Esophagus muscularis mucosa (tissue), 4 donors: ENCODE data around the gene TSPAN6. TPM values are rescaled to one million over a fixed set of nuclear protein-coding genes. Genes with fewer than 3 reads are reported as not detected.

Experiments used
- DNase-seq: peaks from one replicate; pipeline ENCODE4 v3.0.0-alpha.2; 2017; ENCODE audit errors: extremely low spot score
- H3K27ac ChIP-seq, 4 donors: fragments of 200-600 bp; sonication (generic); replicated peaks in 1 of 4; 1 replicate in 3 of 4; 2 replicates in 1 of 4; pipeline ENCODE4 v1.5.1; 2016 to 2019; ENCODE audit warnings: mild to moderate bottlenecking in 1 of 4
- H3K27me3 ChIP-seq, 4 donors: fragments of 200-600 bp; sonication (generic); one replicate each; pipeline versions ENCODE4 v1.5.1 to v1.6.0; 2016 to 2019
- H3K36me3 ChIP-seq, 4 donors: fragments of 200-600 bp; sonication (generic); one replicate each; pipeline ENCODE4 v1.5.1; 2016 to 2019
- H3K4me1 ChIP-seq, 4 donors: fragments of 200-600 bp; sonication (generic); one replicate each; pipeline ENCODE4 v1.5.1; 2016 to 2019
- H3K4me3 ChIP-seq, 4 donors: fragments of 200-600 bp; sonication (generic); 1 replicate in 2 of 4; 2 replicates in 2 of 4; pipeline ENCODE4 v1.5.1; 2016 to 2019; ENCODE audit warnings: mild to moderate bottlenecking in 4 of 4, moderate library complexity in 1 of 4
- H3K9me3 ChIP-seq, 4 donors: fragments of 200-600 bp; sonication (generic); 1 replicate in 3 of 4; 2 replicates in 1 of 4; pipeline ENCODE4 v1.5.1; 2016 to 2019
- CTCF ChIP-seq, 3 experiments: fragments of 200-600 bp in 2 of 3; fragments of 450-650 bp in 1 of 3; sonication (generic) in 2 of 3; IDR thresholded peaks; one replicate each; pipeline ENCODE4 v1.5.1; 2017 to 2019; ENCODE audit warnings: antibody characterized with exemption in 3 of 3, mild to moderate bottlenecking in 2 of 3, moderate library complexity in 1 of 3
- EP300 ChIP-seq: sonication (generic); formaldehyde crosslinking; IDR thresholded peaks from one replicate; pipeline ENCODE4 v1.6.1; 2017; ENCODE audit warnings: antibody characterized with exemption
- POLR2A ChIP-seq: fragments of 450-650 bp; IDR thresholded peaks from one replicate; pipeline ENCODE4 v1.6.1; 2017; ENCODE audit warnings: antibody characterized with exemption, moderate library complexity, mild to moderate bottlenecking, low read depth
- POLR2AphosphoS5 ChIP-seq, 2 donors: sonication (generic); formaldehyde crosslinking; IDR thresholded peaks; one replicate each; pipeline ENCODE4 v1.6.1; 2017; ENCODE audit warnings: antibody characterized with exemption in 2 of 2
- WGBS: methylation state at CpG from one replicate; pipeline ENCODE4 v1.1.5; 2018; 5-methylcytosine and 5-hydroxymethylcytosine counted together
- intact Hi-C: fragments of 100-400 bp; cut with DNase I; formaldehyde crosslinking; loops from one replicate; pipeline ENCODE4 v1.15.1; 2023
- total RNA-seq, 4 donors: library from RNA; depleted of rRNA; stranded (reverse); fragments of >200 nt; gene quantifications; one replicate each; pipeline versions ENCODE4 v1.1.0 to v1.2.1, GENCODE V29; 2016

The TSPAN6 gene
- total RNA-seq, 4 donors from 2014 or later: 5.4 to 8.3 (median 6.8) TPM

GRCh38 chrX:100609591-100609990 is 27.0 kb downstream of the TSPAN6 start:
- no peaks in the 10 kb centered on the region for H3K36me3 ChIP-seq
- DNase-seq: no peak
- no peaks in the 10 kb centered on the region for H3K4me1 ChIP-seq
- H3K4me3 ChIP-seq: no peak overlapping the region
- no peaks in the 10 kb centered on the region for H3K27me3 ChIP-seq
- 3% methylated on average over 1 of the region's 1 CpG for WGBS
- no peaks in the 10 kb centered on the region for H3K9me3 ChIP-seq
- intact Hi-C loops: no loop called here
- H3K27ac ChIP-seq: no peak overlapping the region
- no peak for TF ChIP-seq CTCF (IDR thresholded peaks at IDR 0.05)

GRCh38 chrX:100606753-100607152 is 29.9 kb downstream of the TSPAN6 start:
- TF ChIP-seq POLR2AphosphoS5 (IDR thresholded peaks at IDR 0.05) (no peak), CTCF (IDR thresholded peaks at IDR 0.05) (no peak), EP300 (no peak), POLR2A (no peak)
- intact Hi-C loops: no loop called here
- Histone ChIP-seq H3K27ac (no peak overlapping the region), H3K27me3 (no peaks in the 10 kb centered on the region), H3K4me3 (no peak overlapping the region), H3K36me3 (no peaks in the 10 kb centered on the region), H3K9me3 (no peaks in the 10 kb centered on the region), H3K4me1 (no peaks in the 10 kb centered on the region)
- 72% methylated on average over 1 of the region's 1 CpG for WGBS
- no peak for DNase-seq

GRCh38 chrX:100600758-100601157 is 35.8 kb downstream of the TSPAN6 start:
- WGBS: 67% methylated on average over 1 of the region's 1 CpG

GRCh38 chrX:100600340-100600739 is 36.3 kb downstream of the TSPAN6 start:
- H3K36me3 ChIP-seq: no peaks in the 10 kb centered on the region
- no peaks in the 10 kb centered on the region for H3K4me1 ChIP-seq
- H3K9me3 ChIP-seq: no peaks in the 10 kb centered on the region
- H3K27me3 ChIP-seq: no peaks in the 10 kb centered on the region
- H3K4me3 ChIP-seq: no peak overlapping the region
- no peak for DNase-seq
- intact Hi-C loops: no loop called here
- TF ChIP-seq POLR2AphosphoS5 (IDR thresholded peaks at IDR 0.05) (no peak), CTCF (IDR thresholded peaks at IDR 0.05) (no peak), POLR2A (no peak), EP300 (no peak)
- H3K27ac ChIP-seq: no peak overlapping the region

More at GRCh38 chrX:100600758-100601157, 35.8 kb downstream of the TSPAN6 start:
- no peak for TF ChIP-seq POLR2A
- no peak for TF ChIP-seq POLR2AphosphoS5 (IDR thresholded peaks at IDR 0.05)
- no peak for TF ChIP-seq CTCF (IDR thresholded peaks at IDR 0.05)
- no peak for TF ChIP-seq EP300
- no peak overlapping the region for H3K4me3 ChIP-seq
- H3K27ac ChIP-seq: no peak overlapping the region
- no peaks in the 10 kb centered on the region for H3K4me1 ChIP-seq
- H3K36me3 ChIP-seq: no peaks in the 10 kb centered on the region
- H3K27me3 ChIP-seq: no peaks in the 10 kb centered on the region
- intact Hi-C loops: no loop called here
- no peak for DNase-seq
- no peaks in the 10 kb centered on the region for H3K9me3 ChIP-seq

- no peak for DNase-seq
- intact Hi-C loops: no loop called here
- H3K27me3 ChIP-seq: no peaks in the 10 kb centered on the region
- H3K9me3 ChIP-seq: no peaks in the 10 kb centered on the region
- H3K4me3 ChIP-seq: no peak overlapping the region
- 62% methylated on average over 9 of the region's 9 CpGs for WGBS
- TF ChIP-seq EP300: no peak
- TF ChIP-seq POLR2AphosphoS5 (IDR thresholded peaks at IDR 0.05): no peak
- no peak overlapping the region for H3K27ac ChIP-seq
- no peaks in the 10 kb centered on the region for H3K36me3 ChIP-seq
- no peaks in the 10 kb centered on the region for H3K4me1 ChIP-seq
These were observed 37.1 kb downstream of the TSPAN6 start for GRCh38 chrX:100599456-100599855.
